Fibroblast of the aortic adventitia (primary cell): Measurements from ENCODE around the gene ATP5ME. TPM values are rescaled to one million over a fixed set of nuclear protein-coding genes. Genes with fewer than 3 reads are reported as not detected.
"Not testable (repeated sequence)": the region's sequence is repeated elsewhere in the genome, so short reads cannot be mapped to it uniquely, and the experiment has no call there.

Experiments used
- DNase-seq: peaks from one replicate; pipeline ENCODE4 v3.0.0-alpha.2; 2010; ENCODE audit warnings: low read depth
- H3K4me3 ChIP-seq: 2 replicates; pipeline ENCODE4 v1.5.1; 2011; ENCODE audit warnings: low read depth, mild to moderate bottlenecking, control low read depth, low read length, moderate library complexity
- total RNA-seq: library from RNA; depleted of rRNA; stranded (reverse); fragments of >200 nt; gene quantifications from 2 replicates; pipeline ENCODE4 v1.2.3, GENCODE V29; 2012; ENCODE audit warnings: low replicate concordance
- TF ChIP-seq, protein P1 (sequence below): IDR thresholded peaks from 2 replicates; pipeline ENCODE4 v1.5.1; 2011; ENCODE audit warnings: mild to moderate bottlenecking, low read length, control low read depth, inconsistent platforms; ENCODE audit not compliant: insufficient read depth

ATP5ME gene
- total RNA-seq, 1 donor = 74.3 TPM

DNA sequence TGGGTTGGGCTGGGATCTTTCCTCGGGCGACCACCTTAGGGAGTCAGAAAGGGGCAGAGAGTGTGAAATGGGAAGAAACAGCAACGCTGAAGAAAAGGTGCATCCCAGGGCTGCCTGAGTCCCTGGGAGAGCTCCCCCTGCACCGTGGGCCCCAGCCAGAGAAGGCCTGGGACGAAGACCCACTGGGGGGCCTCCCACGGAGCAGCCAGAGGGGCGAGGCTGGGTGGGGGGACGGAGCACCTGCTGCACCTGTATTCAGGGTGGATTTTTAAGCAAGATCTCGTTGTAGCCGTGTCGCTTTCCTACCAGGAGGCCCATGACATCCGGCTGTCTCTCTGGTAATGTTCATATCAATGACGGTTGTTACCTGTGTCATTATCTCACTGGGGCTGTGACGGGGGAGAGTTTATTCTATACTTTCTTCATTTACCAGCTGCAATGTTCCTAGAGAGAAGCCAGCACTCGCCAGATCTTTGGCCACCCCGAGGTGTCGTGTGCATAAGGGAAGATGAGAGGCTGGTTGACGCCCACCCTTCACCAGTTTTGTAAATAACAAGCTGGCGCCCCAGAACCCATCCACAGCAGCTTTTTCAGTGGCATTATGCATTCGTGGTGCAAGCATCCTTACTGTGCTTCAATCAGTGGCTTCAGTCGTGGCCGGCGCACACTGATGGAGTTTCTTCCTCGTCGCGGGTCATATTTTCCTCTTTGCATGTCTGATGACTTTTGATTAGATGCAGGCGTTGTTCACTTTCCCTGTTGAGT, 25.9 kb upstream of the ATP5ME start:
- TF ChIP-seq, protein P1, sequence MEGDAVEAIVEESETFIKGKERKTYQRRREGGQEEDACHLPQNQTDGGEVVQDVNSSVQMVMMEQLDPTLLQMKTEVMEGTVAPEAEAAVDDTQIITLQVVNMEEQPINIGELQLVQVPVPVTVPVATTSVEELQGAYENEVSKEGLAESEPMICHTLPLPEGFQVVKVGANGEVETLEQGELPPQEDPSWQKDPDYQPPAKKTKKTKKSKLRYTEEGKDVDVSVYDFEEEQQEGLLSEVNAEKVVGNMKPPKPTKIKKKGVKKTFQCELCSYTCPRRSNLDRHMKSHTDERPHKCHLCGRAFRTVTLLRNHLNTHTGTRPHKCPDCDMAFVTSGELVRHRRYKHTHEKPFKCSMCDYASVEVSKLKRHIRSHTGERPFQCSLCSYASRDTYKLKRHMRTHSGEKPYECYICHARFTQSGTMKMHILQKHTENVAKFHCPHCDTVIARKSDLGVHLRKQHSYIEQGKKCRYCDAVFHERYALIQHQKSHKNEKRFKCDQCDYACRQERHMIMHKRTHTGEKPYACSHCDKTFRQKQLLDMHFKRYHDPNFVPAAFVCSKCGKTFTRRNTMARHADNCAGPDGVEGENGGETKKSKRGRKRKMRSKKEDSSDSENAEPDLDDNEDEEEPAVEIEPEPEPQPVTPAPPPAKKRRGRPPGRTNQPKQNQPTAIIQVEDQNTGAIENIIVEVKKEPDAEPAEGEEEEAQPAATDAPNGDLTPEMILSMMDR = no peak
- no peak overlapping the region for H3K4me3 ChIP-seq
- DNase-seq = no peak

DNA sequence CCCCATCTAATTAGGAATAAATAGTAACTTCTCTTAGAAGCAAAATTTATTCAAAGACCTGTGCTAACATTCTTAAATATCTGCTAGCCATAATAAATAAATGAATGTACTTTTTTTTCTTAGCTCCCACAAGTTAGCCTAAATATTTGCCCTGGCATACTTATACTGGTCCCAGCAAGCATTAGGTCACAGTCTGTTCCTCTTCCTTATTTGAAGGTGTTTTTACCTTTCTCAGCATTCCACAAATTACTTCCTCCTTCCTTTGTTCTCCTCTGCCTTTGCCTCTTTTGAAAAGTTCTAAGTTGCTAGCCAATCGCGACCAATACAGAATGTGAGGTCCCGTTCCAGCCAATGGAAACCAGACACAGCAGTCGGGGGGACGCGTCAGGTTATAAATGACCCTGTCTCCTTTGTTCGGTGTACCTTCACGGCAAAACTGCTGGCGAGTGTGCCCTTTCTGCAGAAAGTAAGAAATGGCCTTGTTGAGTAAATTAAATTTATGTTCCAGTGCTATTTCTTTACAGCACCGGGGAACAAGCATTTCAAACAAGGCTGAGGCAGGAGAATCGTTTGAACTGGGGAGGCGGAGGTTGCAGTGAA, 20.4 kb upstream of the ATP5ME start:
- not testable (repeated sequence) for DNase-seq, H3K4me3 ChIP-seq

DNA sequence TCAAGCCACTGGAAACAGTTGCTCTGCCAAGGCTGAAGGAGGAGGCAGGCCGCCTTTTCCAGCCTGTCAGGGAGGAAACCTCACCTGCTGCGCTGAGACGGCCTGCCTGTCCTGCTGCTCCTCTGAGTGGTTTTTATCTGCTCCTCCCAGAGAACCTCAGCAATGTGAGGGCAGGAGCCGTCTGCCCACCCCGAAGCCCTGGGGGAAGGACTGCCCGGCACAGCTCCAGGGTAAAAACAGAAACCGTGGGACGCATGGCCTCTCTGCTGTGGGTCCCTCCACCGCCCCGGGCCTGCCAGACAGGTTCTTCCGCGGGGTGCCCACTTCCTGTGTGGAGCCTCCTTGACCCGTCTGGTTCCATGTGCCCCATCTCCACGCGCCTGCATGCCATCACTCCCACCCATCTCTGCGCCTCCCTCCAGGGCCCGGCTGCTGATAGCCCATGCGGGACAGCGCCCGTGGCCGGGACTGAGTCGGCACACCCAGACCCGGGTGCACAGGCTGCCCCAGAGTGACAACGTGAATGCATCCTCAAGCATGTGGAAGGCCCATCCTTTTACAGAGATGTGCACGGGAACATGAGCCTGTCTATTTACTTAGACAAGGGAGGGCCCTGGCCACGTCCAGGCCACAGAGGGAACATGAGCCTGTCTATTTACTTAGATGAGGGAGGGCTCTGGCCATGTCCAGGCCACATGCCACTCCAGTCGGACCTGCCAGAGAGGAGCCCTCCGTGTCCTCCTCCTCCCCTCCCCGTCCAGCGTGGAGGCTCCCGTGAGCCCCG, 18.9 kb upstream of the ATP5ME start:
- no peak overlapping the region for H3K4me3 ChIP-seq
- DNase-seq = no peak
- TF ChIP-seq, protein P1 = no peak

DNA sequence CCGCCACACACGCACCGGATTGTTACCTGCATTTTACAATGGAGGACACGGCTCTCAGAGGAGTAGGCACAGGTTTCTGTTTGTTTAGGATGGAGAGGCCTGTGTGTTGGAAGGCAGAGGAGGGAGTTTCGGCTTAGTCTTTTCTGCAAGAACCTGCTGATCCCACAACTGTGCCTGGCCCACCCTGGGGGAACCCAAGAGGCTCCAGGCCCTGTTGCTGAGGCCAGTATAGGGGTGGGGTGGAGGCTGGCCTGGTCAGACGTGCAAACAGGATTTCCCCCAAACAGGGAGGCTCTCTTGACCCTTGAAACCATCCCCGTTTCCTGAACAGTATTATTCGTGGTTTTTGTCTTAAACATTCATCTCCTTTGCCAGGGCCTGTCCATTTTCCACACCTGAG, 15.6 kb upstream of the ATP5ME start:
- TF ChIP-seq, protein P1 = no peak

DNA sequence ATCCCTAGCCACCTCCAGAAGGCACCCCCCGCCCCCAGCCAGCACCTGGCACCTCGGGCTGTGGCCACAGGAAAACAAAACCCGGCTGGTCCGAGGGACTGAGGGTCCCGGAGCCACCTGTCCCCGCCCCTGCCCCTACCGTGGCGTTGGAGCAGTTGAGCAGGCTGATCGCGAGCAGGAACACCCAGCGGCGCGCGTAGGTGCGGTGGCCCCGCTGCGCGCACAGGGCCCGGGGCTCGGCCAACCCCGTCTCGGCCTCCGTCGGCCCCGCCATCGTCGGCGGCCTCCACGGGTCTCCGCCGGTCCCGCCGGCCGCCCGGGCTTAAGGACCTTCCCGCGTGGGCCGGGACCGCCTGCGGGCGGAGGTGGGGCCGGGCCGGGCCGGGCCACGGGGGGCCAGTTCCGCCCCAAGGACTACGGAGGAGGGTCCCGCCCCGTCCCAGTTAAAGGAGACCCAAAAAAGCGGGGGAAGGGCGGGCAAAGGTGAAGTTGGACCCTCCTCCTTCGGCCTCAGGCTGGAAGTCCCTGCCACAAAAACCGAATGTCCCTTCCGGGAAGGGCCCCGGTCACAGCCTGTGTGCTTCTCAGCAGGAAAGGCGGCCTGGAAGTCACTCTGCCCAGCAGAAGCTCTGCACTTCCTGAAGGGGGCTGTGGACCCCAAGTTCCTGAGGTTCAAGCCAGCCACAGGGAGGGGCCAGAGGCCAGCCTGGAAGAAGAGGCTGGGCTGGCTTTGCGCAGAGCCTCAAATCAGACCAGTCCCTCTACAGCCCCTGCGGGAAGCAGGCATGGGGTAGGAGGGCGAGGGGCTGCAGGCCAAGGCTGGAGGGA, 15.0 kb upstream of the ATP5ME start, which contains the start of gene SLC49A3:
Gene SLC49A3 (minus strand): TSS at position 298 of the 828 bp plus-strand sequence. CDS start 24 bp downstream, at position 274.
- no peak for DNase-seq
- TF ChIP-seq, protein P1 = no peak
- H3K4me3 ChIP-seq = peak within 1 kb of the TSS; percentile 39

More for the DNA sequence above, 15.6 kb upstream of the ATP5ME start:
- no peak for DNase-seq
- no peak overlapping the region for H3K4me3 ChIP-seq

DNA sequence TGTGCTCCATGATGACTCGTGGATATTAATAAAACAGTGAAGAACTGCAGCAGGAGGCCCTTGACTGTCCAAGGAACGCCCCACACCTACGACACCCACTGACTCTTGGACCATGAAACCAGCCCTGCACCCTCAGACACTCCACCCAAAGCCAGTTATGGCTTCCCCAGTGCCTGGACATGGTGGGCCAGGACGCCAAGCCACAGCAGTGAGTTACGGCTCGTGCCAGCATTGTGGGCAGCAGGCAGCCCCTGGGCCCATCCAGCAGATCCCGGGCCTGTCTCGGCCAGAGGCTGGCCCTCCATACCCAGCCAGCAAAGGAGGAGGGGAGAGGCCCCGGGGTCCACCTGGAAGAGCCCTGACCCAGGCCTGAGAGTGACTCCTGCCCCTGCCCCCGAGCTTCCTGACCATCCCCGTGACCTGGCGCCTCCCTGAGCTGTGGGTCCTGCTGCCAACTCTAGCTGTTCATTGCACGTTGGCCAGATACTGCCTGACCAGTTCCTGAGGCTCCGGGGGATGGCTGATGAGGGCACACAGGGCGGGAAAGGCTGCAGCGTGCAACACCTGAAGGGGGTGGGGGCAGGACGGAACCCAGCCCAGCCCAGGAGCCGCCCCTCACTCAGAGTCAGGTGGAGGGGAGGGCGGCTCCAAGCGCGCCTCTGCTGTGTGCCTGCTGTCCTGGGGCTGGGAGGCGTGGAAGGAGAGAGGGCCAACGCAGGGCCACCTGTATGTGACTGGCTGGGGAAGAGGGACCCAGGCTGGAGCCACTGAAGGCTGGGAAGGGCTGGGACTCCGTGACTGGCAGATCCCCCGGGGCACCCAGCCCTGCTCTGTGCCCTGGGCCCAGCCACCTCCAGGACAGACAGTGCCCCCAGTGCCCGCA, 14.1 kb upstream of the ATP5ME start:
- H3K4me3 ChIP-seq = peak overlapping the region; percentile 39
- DNase-seq = no peak
- TF ChIP-seq, protein P1 = no peak
